Measurements from ENCODE around the gene NDEL1.

DNA sequence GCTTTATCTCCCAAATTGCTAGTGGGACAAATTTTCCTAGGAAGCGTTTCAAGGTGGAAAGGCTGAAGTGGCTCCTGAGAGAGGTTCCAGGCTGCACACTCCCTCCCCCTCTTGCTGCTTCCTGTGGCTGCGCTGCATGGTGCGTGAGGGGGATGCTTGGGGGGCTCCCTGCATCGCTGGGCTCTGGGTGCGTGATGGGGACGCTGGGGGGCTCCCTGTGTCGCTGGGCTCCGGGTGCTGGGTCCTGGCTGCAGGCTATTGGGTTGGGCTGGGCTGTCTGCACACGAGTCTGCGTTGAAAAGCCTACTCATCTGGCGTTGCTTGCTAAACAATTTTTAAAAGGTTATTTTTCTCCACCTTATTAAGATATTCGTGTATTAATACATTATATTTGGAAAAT, 30.1 kb downstream of the NDEL1 start:
- TF ChIP-seq, protein P1, sequence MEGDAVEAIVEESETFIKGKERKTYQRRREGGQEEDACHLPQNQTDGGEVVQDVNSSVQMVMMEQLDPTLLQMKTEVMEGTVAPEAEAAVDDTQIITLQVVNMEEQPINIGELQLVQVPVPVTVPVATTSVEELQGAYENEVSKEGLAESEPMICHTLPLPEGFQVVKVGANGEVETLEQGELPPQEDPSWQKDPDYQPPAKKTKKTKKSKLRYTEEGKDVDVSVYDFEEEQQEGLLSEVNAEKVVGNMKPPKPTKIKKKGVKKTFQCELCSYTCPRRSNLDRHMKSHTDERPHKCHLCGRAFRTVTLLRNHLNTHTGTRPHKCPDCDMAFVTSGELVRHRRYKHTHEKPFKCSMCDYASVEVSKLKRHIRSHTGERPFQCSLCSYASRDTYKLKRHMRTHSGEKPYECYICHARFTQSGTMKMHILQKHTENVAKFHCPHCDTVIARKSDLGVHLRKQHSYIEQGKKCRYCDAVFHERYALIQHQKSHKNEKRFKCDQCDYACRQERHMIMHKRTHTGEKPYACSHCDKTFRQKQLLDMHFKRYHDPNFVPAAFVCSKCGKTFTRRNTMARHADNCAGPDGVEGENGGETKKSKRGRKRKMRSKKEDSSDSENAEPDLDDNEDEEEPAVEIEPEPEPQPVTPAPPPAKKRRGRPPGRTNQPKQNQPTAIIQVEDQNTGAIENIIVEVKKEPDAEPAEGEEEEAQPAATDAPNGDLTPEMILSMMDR (IDR thresholded peaks at IDR 0.05; ENCODE audit: insufficient read depth, low read length, poor library complexity, severe bottlenecking): no peak
- no peak for TF ChIP-seq EZH2phosphoT487 (conservative IDR thresholded peaks at IDR 0.05; ENCODE audit: low read length)

Data from SU-DHL-6 (cell line).